ENCODE data around the gene KATNAL1.
"Not testable (repeated sequence)": the region's sequence is repeated elsewhere in the genome, so short reads cannot be mapped to it uniquely, and the experiment has no call there.

The KATNAL1 gene

GRCh38 chr13:30295116-30295515 lies 12.2 kb downstream of the KATNAL1 start:
- DNase-seq, result no peak

- DNase-seq, result no peak
These were observed 13.3 kb downstream of the KATNAL1 start for GRCh38 chr13:30294004-30294403.

- no peak for DNase-seq
These were observed 15.0 kb downstream of the KATNAL1 start for GRCh38 chr13:30292325-30292724.

GRCh38 chr13:30290812-30291436 lies 16.4 kb downstream of the KATNAL1 start:
- no peak for DNase-seq

- DNase-seq, result no peak
These were observed 17.8 kb downstream of the KATNAL1 start for GRCh38 chr13:30289533-30289932.

- not testable (repeated sequence) for DNase-seq
These were observed 21.3 kb downstream of the KATNAL1 start for GRCh38 chr13:30286059-30286458.

- no peak for DNase-seq
These were observed 31.2 kb downstream of the KATNAL1 start for GRCh38 chr13:30276178-30276577.

- DNase-seq, result no peak
These were observed 33.3 kb downstream of the KATNAL1 start for GRCh38 chr13:30274083-30274482.

- not testable (repeated sequence) for DNase-seq
These were observed 37.3 kb downstream of the KATNAL1 start for GRCh38 chr13:30270035-30270434.

GRCh38 chr13:30268673-30269072 lies 38.7 kb downstream of the KATNAL1 start:
- no peak for DNase-seq

- no peak for DNase-seq
These were observed 40.6 kb downstream of the KATNAL1 start for GRCh38 chr13:30266756-30267155.

- DNase-seq, result not testable (repeated sequence)
These were observed 48.1 kb downstream of the KATNAL1 start for GRCh38 chr13:30259149-30259733.

- peak in 15 of 58 donors; percentile 2 to 53 (median 10) for DNase-seq
These were observed 49.8 kb downstream of the KATNAL1 start for GRCh38 chr13:30257468-30258099.

- DNase-seq, result no peak
These were observed 50.5 kb downstream of the KATNAL1 start for GRCh38 chr13:30256713-30257467.

GRCh38 chr13:30255696-30256095 lies 51.7 kb downstream of the KATNAL1 start:
- DNase-seq, result no peak

GRCh38 chr13:30253830-30254229 lies 53.5 kb downstream of the KATNAL1 start:
- DNase-seq, result no peak

GRCh38 chr13:30247406-30247805 lies 59.9 kb downstream of the KATNAL1 start:
- DNase-seq, result no peak

- no peak for DNase-seq
These were observed 65.8 kb downstream of the KATNAL1 start for GRCh38 chr13:30241532-30241931.

GRCh38 chr13:30240608-30241007 lies 66.7 kb downstream of the KATNAL1 start:
- DNase-seq, result no peak

- peak in 1 of 58 donors; percentile 25 for DNase-seq
These were observed 72.1 kb downstream of the KATNAL1 start for GRCh38 chr13:30235216-30235615.

- DNase-seq, result no peak
These were observed 72.7 kb downstream of the KATNAL1 start for GRCh38 chr13:30234619-30235162.

GRCh38 chr13:30224732-30225131 lies 82.6 kb downstream of the KATNAL1 start:
- no peak for DNase-seq

Data from anterior cingulate cortex (tissue), 58 donors.